Thymus (tissue), 11 donors: ENCODE results near the gene NUF2. TPM values are rescaled to one million over a fixed set of nuclear protein-coding genes. Genes with fewer than 3 reads are reported as not detected.

Experiments
- DNase-seq, 9 donors: peaks; one replicate each; pipeline ENCODE4 v3.0.0-alpha.2; 2013; ENCODE audit warnings: low spot score in 9 of 9, low read depth in 6 of 9, missing footprints in 1 of 9
- H3K27ac ChIP-seq, 2 donors: one replicate each; pipeline ENCODE4 v1.5.1; 2013; ENCODE audit warnings: control low read depth in 1 of 2, low read depth in 1 of 2, low read length in 1 of 2, mild to moderate bottlenecking in 1 of 2, moderate library complexity in 1 of 2
- H3K27me3 ChIP-seq, 2 donors: one replicate each; pipeline ENCODE4 v1.5.1; 2013; ENCODE audit warnings: low read length in 1 of 2; ENCODE audit not compliant: control insufficient read depth in 2 of 2, insufficient read depth in 1 of 2
- H3K36me3 ChIP-seq, 2 donors: one replicate each; pipeline ENCODE4 v1.5.1; 2013; ENCODE audit warnings: low read length in 1 of 2, mild to moderate bottlenecking in 1 of 2, moderate library complexity in 1 of 2; ENCODE audit not compliant: control insufficient read depth in 2 of 2, insufficient read depth in 2 of 2
- H3K4me1 ChIP-seq, 2 donors: one replicate each; pipeline ENCODE4 v1.5.1; 2013; ENCODE audit warnings: low read length in 2 of 2; ENCODE audit not compliant: control insufficient read depth in 2 of 2, insufficient read depth in 2 of 2
- H3K4me3 ChIP-seq, 2 donors: one replicate each; pipeline ENCODE4 v1.5.1; 2013; ENCODE audit warnings: low read length in 2 of 2, control low read depth in 1 of 2, mild to moderate bottlenecking in 1 of 2
- H3K9me3 ChIP-seq, 2 donors: one replicate each; pipeline ENCODE4 v1.5.1; 2013; ENCODE audit warnings: low read length in 1 of 2, mild to moderate bottlenecking in 1 of 2; ENCODE audit not compliant: control insufficient read depth in 2 of 2, insufficient read depth in 1 of 2
- WGBS: extraction: QIAGEN DNeasy Blood & Tissue Kit; methylation state at CpG from one replicate; pipeline ENCODE4 v1.1.7; 2013; 5-methylcytosine and 5-hydroxymethylcytosine counted together
- polyA plus RNA-seq: library from polyadenylated mRNA; stranded (reverse); fragments of 200-250 nt; gene quantifications from one replicate; pipeline ENCODE4 v1.2.3, GENCODE V29; 2013
- total RNA-seq: library from RNA; stranded (reverse); fragments of 120-200 nt; gene quantifications from one replicate; pipeline ENCODE4 v1.2.4, GENCODE V29; 2013
- donor health status: healthy.

The NUF2 gene
- total and polyA plus RNA-seq, 2 donors = 17.8 to 45.8 TPM

GRCh38 chr1:163401211-163401610, 79.5 kb downstream of the NUF2 start:
- WGBS = 92% methylated on average over 3 of the region's 3 CpGs
- Histone ChIP-seq H3K4me3 (no peak overlapping the region), H3K36me3 (no peaks in the 10 kb centered on the region), H3K4me1 (no peaks in the 10 kb centered on the region), H3K27me3 (no peaks in the 10 kb centered on the region), H3K9me3 (no peaks in the 10 kb centered on the region), H3K27ac (no peak overlapping the region)
- DNase-seq = no peak

Other genes with a start within 250 kb of the NUF2 start
- gene RGS5, start 119.0 kb upstream of the NUF2 start, total RNA-seq = 9.2 TPM
- gene RGS5, start 119.0 kb upstream of the NUF2 start, polyA plus RNA-seq = 26.2 TPM